Measurements from ENCODE around the gene ABCG2.

ABCG2 gene

GRCh38 chr4:88189418-88189738 lies 30.9 kb upstream of the ABCG2 start:
- H3K9ac ChIP-seq (ENCODE audit: low read depth, low read length) = no peak overlapping the region
- no peaks in the 10 kb centered on the region for H3K9me3 ChIP-seq (ENCODE audit: control insufficient read depth, insufficient read depth, low read length)
- no peaks in the 10 kb centered on the region for H3K27me3 ChIP-seq (ENCODE audit: control insufficient read depth, insufficient read depth, low read length)
- H3K36me3 ChIP-seq (ENCODE audit: control insufficient read depth, insufficient read depth, low read length) = no peaks in the 10 kb centered on the region
- H3K4me1 ChIP-seq (ENCODE audit: control insufficient read depth, insufficient read depth, low read length) = no peaks in the 10 kb centered on the region
- no peak overlapping the region for H3K4me3 ChIP-seq (ENCODE audit: low read depth, low read length)

GRCh38 chr4:88188738-88189417 lies 30.4 kb upstream of the ABCG2 start:
- Histone ChIP-seq H3K36me3 (ENCODE audit: control insufficient read depth, insufficient read depth, low read length) (no peaks in the 10 kb centered on the region), H3K4me3 (ENCODE audit: low read depth, low read length) (no peak overlapping the region), H3K9ac (ENCODE audit: low read depth, low read length) (no peak overlapping the region)

GRCh38 chr4:88187766-88188165 lies 29.3 kb upstream of the ABCG2 start:
- Histone ChIP-seq H3K4me3 (ENCODE audit: low read depth, low read length) (no peak overlapping the region), H3K27me3 (ENCODE audit: control insufficient read depth, insufficient read depth, low read length) (no peaks in the 10 kb centered on the region), H3K9ac (ENCODE audit: low read depth, low read length) (no peak overlapping the region), H3K4me1 (ENCODE audit: control insufficient read depth, insufficient read depth, low read length) (no peaks in the 10 kb centered on the region), H3K9me3 (ENCODE audit: control insufficient read depth, insufficient read depth, low read length) (no peaks in the 10 kb centered on the region), H3K36me3 (ENCODE audit: control insufficient read depth, insufficient read depth, low read length) (no peaks in the 10 kb centered on the region)

More at GRCh38 chr4:88188738-88189417, 30.4 kb upstream of the ABCG2 start:
- H3K27me3 ChIP-seq (ENCODE audit: control insufficient read depth, insufficient read depth, low read length) = no peaks in the 10 kb centered on the region
- no peaks in the 10 kb centered on the region for H3K4me1 ChIP-seq (ENCODE audit: control insufficient read depth, insufficient read depth, low read length)
- no peaks in the 10 kb centered on the region for H3K9me3 ChIP-seq (ENCODE audit: control insufficient read depth, insufficient read depth, low read length)

- H3K4me1 ChIP-seq (ENCODE audit: control insufficient read depth, insufficient read depth, low read length) = no peaks in the 10 kb centered on the region
- no peak overlapping the region for H3K9ac ChIP-seq (ENCODE audit: low read depth, low read length)
- no peak overlapping the region for H3K4me3 ChIP-seq (ENCODE audit: low read depth, low read length)
- H3K27me3 ChIP-seq (ENCODE audit: control insufficient read depth, insufficient read depth, low read length) = no peaks in the 10 kb centered on the region
- H3K9me3 ChIP-seq (ENCODE audit: control insufficient read depth, insufficient read depth, low read length) = no peaks in the 10 kb centered on the region
- H3K36me3 ChIP-seq (ENCODE audit: control insufficient read depth, insufficient read depth, low read length) = no peaks in the 10 kb centered on the region
Measured at GRCh38 chr4:88185906-88186305, 27.5 kb upstream of the ABCG2 start.

- Histone ChIP-seq H3K9me3 (ENCODE audit: control insufficient read depth, insufficient read depth, low read length) (no peaks in the 10 kb centered on the region), H3K9ac (ENCODE audit: low read depth, low read length) (no peak overlapping the region), H3K36me3 (ENCODE audit: control insufficient read depth, insufficient read depth, low read length) (no peaks in the 10 kb centered on the region), H3K4me3 (ENCODE audit: low read depth, low read length) (no peak overlapping the region), H3K27me3 (ENCODE audit: control insufficient read depth, insufficient read depth, low read length) (no peaks in the 10 kb centered on the region), H3K4me1 (ENCODE audit: control insufficient read depth, insufficient read depth, low read length) (peaks cover 16% of the 10 kb centered on the region)
Measured at GRCh38 chr4:88179261-88179660, 20.8 kb upstream of the ABCG2 start.

GRCh38 chr4:88178626-88179231 lies 20.3 kb upstream of the ABCG2 start:
- Histone ChIP-seq H3K27me3 (ENCODE audit: control insufficient read depth, insufficient read depth, low read length) (no peaks in the 10 kb centered on the region), H3K4me1 (ENCODE audit: control insufficient read depth, insufficient read depth, low read length) (peaks cover 16% of the 10 kb centered on the region), H3K4me3 (ENCODE audit: low read depth, low read length) (no peak overlapping the region), H3K36me3 (ENCODE audit: control insufficient read depth, insufficient read depth, low read length) (no peaks in the 10 kb centered on the region), H3K9me3 (ENCODE audit: control insufficient read depth, insufficient read depth, low read length) (no peaks in the 10 kb centered on the region), H3K9ac (ENCODE audit: low read depth, low read length) (no peak overlapping the region)

- Histone ChIP-seq H3K4me1 (ENCODE audit: control insufficient read depth, insufficient read depth, low read length) (peaks cover 16% of the 10 kb centered on the region), H3K9ac (ENCODE audit: low read depth, low read length) (no peak overlapping the region), H3K9me3 (ENCODE audit: control insufficient read depth, insufficient read depth, low read length) (no peaks in the 10 kb centered on the region), H3K27me3 (ENCODE audit: control insufficient read depth, insufficient read depth, low read length) (no peaks in the 10 kb centered on the region), H3K4me3 (ENCODE audit: low read depth, low read length) (no peak overlapping the region), H3K36me3 (ENCODE audit: control insufficient read depth, insufficient read depth, low read length) (no peaks in the 10 kb centered on the region)
Measured at GRCh38 chr4:88177983-88178625, 19.7 kb upstream of the ABCG2 start.

- H3K9ac ChIP-seq (ENCODE audit: low read depth, low read length) = no peak overlapping the region
- no peaks in the 10 kb centered on the region for H3K36me3 ChIP-seq (ENCODE audit: control insufficient read depth, insufficient read depth, low read length)
- H3K4me1 ChIP-seq (ENCODE audit: control insufficient read depth, insufficient read depth, low read length) = peaks cover 7% of the 10 kb centered on the region
- H3K9me3 ChIP-seq (ENCODE audit: control insufficient read depth, insufficient read depth, low read length) = no peaks in the 10 kb centered on the region
- no peaks in the 10 kb centered on the region for H3K27me3 ChIP-seq (ENCODE audit: control insufficient read depth, insufficient read depth, low read length)
- no peak overlapping the region for H3K4me3 ChIP-seq (ENCODE audit: low read depth, low read length)
Measured at GRCh38 chr4:88172987-88173386, 14.5 kb upstream of the ABCG2 start.

GRCh38 chr4:88171206-88171605 lies 12.8 kb upstream of the ABCG2 start:
- no peaks in the 10 kb centered on the region for H3K4me1 ChIP-seq (ENCODE audit: control insufficient read depth, insufficient read depth, low read length)

GRCh38 chr4:88169298-88169697 lies 10.9 kb upstream of the ABCG2 start:
- H3K4me3 ChIP-seq (ENCODE audit: low read depth, low read length) = no peak overlapping the region
- no peaks in the 10 kb centered on the region for H3K27me3 ChIP-seq (ENCODE audit: control insufficient read depth, insufficient read depth, low read length)
- no peaks in the 10 kb centered on the region for H3K4me1 ChIP-seq (ENCODE audit: control insufficient read depth, insufficient read depth, low read length)
- H3K36me3 ChIP-seq (ENCODE audit: control insufficient read depth, insufficient read depth, low read length) = no peaks in the 10 kb centered on the region
- no peaks in the 10 kb centered on the region for H3K9me3 ChIP-seq (ENCODE audit: control insufficient read depth, insufficient read depth, low read length)
- no peak overlapping the region for H3K9ac ChIP-seq (ENCODE audit: low read depth, low read length)

More at GRCh38 chr4:88171206-88171605, 12.8 kb upstream of the ABCG2 start:
- H3K9ac ChIP-seq (ENCODE audit: low read depth, low read length) = no peak overlapping the region
- H3K9me3 ChIP-seq (ENCODE audit: control insufficient read depth, insufficient read depth, low read length) = no peaks in the 10 kb centered on the region
- H3K4me3 ChIP-seq (ENCODE audit: low read depth, low read length) = no peak overlapping the region
- H3K27me3 ChIP-seq (ENCODE audit: control insufficient read depth, insufficient read depth, low read length) = no peaks in the 10 kb centered on the region
- H3K36me3 ChIP-seq (ENCODE audit: control insufficient read depth, insufficient read depth, low read length) = no peaks in the 10 kb centered on the region

- H3K9ac ChIP-seq (ENCODE audit: low read depth, low read length) = no peak overlapping the region
- H3K27me3 ChIP-seq (ENCODE audit: control insufficient read depth, insufficient read depth, low read length) = no peaks in the 10 kb centered on the region
- peaks cover 13% of the 10 kb centered on the region for H3K4me1 ChIP-seq (ENCODE audit: control insufficient read depth, insufficient read depth, low read length)
- no peaks in the 10 kb centered on the region for H3K36me3 ChIP-seq (ENCODE audit: control insufficient read depth, insufficient read depth, low read length)
- H3K4me3 ChIP-seq (ENCODE audit: low read depth, low read length) = no peak overlapping the region
- H3K9me3 ChIP-seq (ENCODE audit: control insufficient read depth, insufficient read depth, low read length) = no peaks in the 10 kb centered on the region
Measured at GRCh38 chr4:88166608-88167007, 8.2 kb upstream of the ABCG2 start.

GRCh38 chr4:88163336-88163735 lies 4.9 kb upstream of the ABCG2 start:
- no peak overlapping the region for H3K9ac ChIP-seq (ENCODE audit: low read depth, low read length)
- H3K4me3 ChIP-seq (ENCODE audit: low read depth, low read length) = no peak overlapping the region
- peaks cover 13% of the 10 kb centered on the region for H3K4me1 ChIP-seq (ENCODE audit: control insufficient read depth, insufficient read depth, low read length)
- no peaks in the 10 kb centered on the region for H3K27me3 ChIP-seq (ENCODE audit: control insufficient read depth, insufficient read depth, low read length)
- H3K9me3 ChIP-seq (ENCODE audit: control insufficient read depth, insufficient read depth, low read length) = no peaks in the 10 kb centered on the region
- no peaks in the 10 kb centered on the region for H3K36me3 ChIP-seq (ENCODE audit: control insufficient read depth, insufficient read depth, low read length)

Measured in iPS-15b (cell line).